PC-3 (cell line): ENCODE measurements around the gene PEX11B.

ENCODE experiments used
- CTCF ChIP-seq: fragments of 300-600 bp; sonication (generic); conservative IDR thresholded peaks from 2 replicates; pipeline ENCODE4 v1.5.1; 2017; ENCODE audit warnings: antibody characterized with exemption, low read depth, mild to moderate bottlenecking, low read length
- EZH2phosphoT487 ChIP-seq: fragments of 300-600 bp; sonication (generic); IDR thresholded peaks from 2 replicates; pipeline ENCODE4 v1.6.1; 2018; ENCODE audit warnings: mild to moderate bottlenecking, antibody characterized with exemption, low read length, borderline replicate concordance

GRCh38 chr1:145901312-145902021, 17.1 kb downstream of the PEX11B start:
- TF ChIP-seq CTCF (peak; percentile 31; the same call in 1 of the 2 replicates), EZH2phosphoT487 (no peak)
